H1 (cell line): Measurements from ENCODE around the gene ITPR1. TPM values are rescaled to one million over a fixed set of nuclear protein-coding genes. Genes with fewer than 3 reads are reported as not detected.

Source experiments
- BACH1 ChIP-seq: IDR thresholded peaks from 2 replicates; pipeline ENCODE4 v1.6.1; 2012; ENCODE audit warnings: low read length, improper control_type of control experiment
- CBX5 ChIP-seq: fragments of 300-800, 300-1000 bp; sonication (generic); IDR thresholded peaks from 2 replicates; pipeline ENCODE4 v1.7.1; 2016; ENCODE audit warnings: antibody characterized with exemption, low read length, low read depth
- CHD7 ChIP-seq: fragments of 300-600 bp; sonication (generic); IDR thresholded peaks from 2 replicates; pipeline ENCODE4 v1.7.1; 2012; ENCODE audit warnings: low read length, moderate library complexity, mild to moderate bottlenecking, inconsistent platforms; ENCODE audit not compliant: insufficient replicate concordance
- CTCF ChIP-seq, 3 experiments: IDR thresholded peaks; 1 replicate in 2 of 3; 2 replicates in 1 of 3; pipeline versions ENCODE4 v1.5.1 to v1.6.1; 2011; ENCODE audit warnings: low read length in 3 of 3, mild to moderate bottlenecking in 3 of 3, inconsistent platforms in 2 of 3, low read depth in 1 of 3, moderate library complexity in 1 of 3; ENCODE audit not compliant: insufficient read depth in 1 of 3; ENCODE audit errors: control extremely low read depth in 1 of 3
- GABPA ChIP-seq: IDR thresholded peaks from 2 replicates; pipeline ENCODE4 v1.6.1; 2011; ENCODE audit warnings: mild to moderate bottlenecking, low read length, moderate library complexity, borderline replicate concordance; ENCODE audit not compliant: insufficient read depth
- KDM1A ChIP-seq: fragments of 200-600, 300-600 bp; sonication (generic); IDR thresholded peaks from 2 replicates; pipeline ENCODE4 v1.7.1; 2016; ENCODE audit warnings: mild to moderate bottlenecking, low read length, borderline replicate concordance
- SIX5 ChIP-seq: IDR thresholded peaks from 2 replicates; pipeline ENCODE4 v1.6.1; 2011; ENCODE audit warnings: mild to moderate bottlenecking, low read depth, low read length
- TBP ChIP-seq: IDR thresholded peaks from 2 replicates; pipeline ENCODE4 v1.6.1; 2011; ENCODE audit warnings: low read depth, low read length, improper control_type of control experiment
- polyA plus RNA-seq, 7 experiments: library from polyadenylated mRNA; depleted of rRNA in 3 of 7; stranded (reverse) in 5 of 7; unstranded in 2 of 7; fragments of >200 nt in 5 of 7; fragments of 200-250 nt in 2 of 7; gene quantifications; 1 replicate in 5 of 7; 2 replicates in 1 of 7; 4 replicates in 1 of 7; pipeline versions ENCODE4 v1.2.1 to v1.2.3, GENCODE V29; 2011 to 2013; ENCODE audit warnings: missing spikeins in 2 of 7, mixed read lengths in 2 of 7
- total RNA-seq: library from RNA; stranded (reverse); fragmentation: NEBNext Ultra II Directional; extraction: Animal tissue kit (Norgen Biotek cat#: 25700); gene quantifications from 2 replicates; pipeline ENCODE4 v1.2.1, GENCODE V29; 2021

Gene ITPR1
- total and polyA plus RNA-seq, 2 of the 8 experiments (the other 6 are each of a cell fraction or from before 2014, with no cell fraction given): 2.5 to 16.3 TPM

GRCh38 chr3:4766716-4767499 is 273.8 kb downstream of the ITPR1 start (continued):
- TF ChIP-seq CHD7 (no peak), BACH1 (no peak), TBP (no peak), KDM1A (no peak), GABPA (no peak), CBX5 (no peak), CTCF (IDR thresholded peaks at IDR 0.05; ENCODE audit: control extremely low read depth in 1 of 3, insufficient read depth in 1 of 3, low read depth in 1 of 3, low read length in 3 of 3) (no peak), SIX5 (no peak)
